K562 (cell line): ENCODE results near the gene NOTCH1. TPM values are rescaled to one million over a fixed set of nuclear protein-coding genes. Genes with fewer than 3 reads are reported as not detected.

Source experiments
- ATAC-seq: fragments of 200-7000 bp; cut with Tn5 transposase; 3 replicates; pipeline ENCODE4 v1.9.1; 2020; ENCODE audit warnings: moderate library complexity
- BruUV-seq: library from RNA; stranded (reverse); fragments of 400-500 nt; replicated peaks from 2 replicates; lab custom pipeline; 2021; lab: Mats Ljungman, UMichigan
- CTCF ChIA-PET: fragments of 300-600 bp; formaldehyde crosslinking; extraction: SDS; loops from one replicate; lab custom pipeline; 2021; ENCODE audit warnings: low intra/inter-chr PET ratio; lab: Yijun Ruan, JAX
- POLR2A ChIA-PET: fragments of 300-600, 350-650 bp; sonication (Branson Sonifier 250); formaldehyde crosslinking; extraction: SDS; loops from one replicate; lab custom pipeline; 2021; ENCODE audit warnings: antibody characterized with exemption, inconsistent platforms; lab: Yijun Ruan, JAX
- DNase-seq, 4 experiments: peaks; one replicate each; pipeline versions ENCODE4 v3.0.0 to v3.0.0-alpha.2; 2011 to 2018; ENCODE audit warnings: low spot score in 3 of 4, mixed read lengths in 3 of 4; ENCODE audit errors: extremely low read depth in 1 of 4
- FAIRE-seq: peaks from 2 replicates; lab custom pipeline; 2011; peaks lifted over from hg19 to GRCh38; lab: Jason Lieb, UNC
- H2AFZ ChIP-seq: 2 replicates; pipeline ENCODE4 v1.6.0; 2011; ENCODE audit warnings: low read depth, low read length, control low read depth, inconsistent platforms
- H3K27ac ChIP-seq: fragments of 200-600 bp; 3 replicates; pipeline ENCODE4 v1.8.0; 2011; ENCODE audit warnings: low read depth, mild to moderate bottlenecking, control low read depth, inconsistent platforms, low read length, moderate library complexity, mixed read lengths; ENCODE audit errors: extremely low read depth
- H3K27me3 ChIP-seq, 2 experiments: fragments of 300-600 bp in 1 of 2; 2 replicates in 1 of 2; 3 replicates in 1 of 2; pipeline versions ENCODE4 v1.6.0 to v1.8.0; 2011; ENCODE audit warnings: inconsistent platforms in 2 of 2, low read length in 2 of 2, mild to moderate bottlenecking in 1 of 2, mixed read lengths in 1 of 2, moderate library complexity in 1 of 2; ENCODE audit not compliant: control insufficient read depth in 2 of 2, insufficient read depth in 2 of 2
- H3K36me3 ChIP-seq: fragments of 300-600 bp; 3 replicates; pipeline ENCODE4 v1.8.0; 2011; ENCODE audit warnings: mild to moderate bottlenecking, low read length, inconsistent platforms; ENCODE audit not compliant: control insufficient read depth, insufficient read depth
- H3K4me1 ChIP-seq, 2 experiments: fragments of 200-600 bp in 1 of 2; replicated peaks in 1 of 2; 2 replicates in 1 of 2; 3 replicates in 1 of 2; pipeline versions ENCODE4 v1.5.1 to v1.8.0; 2011; ENCODE audit warnings: inconsistent platforms in 2 of 2, low read length in 2 of 2, mild to moderate bottlenecking in 1 of 2, mixed read lengths in 1 of 2, moderate library complexity in 1 of 2; ENCODE audit not compliant: control insufficient read depth in 2 of 2, insufficient read depth in 2 of 2
- H3K4me2 ChIP-seq: 2 replicates; pipeline ENCODE4 v1.6.1; 2011; ENCODE audit warnings: low read length, control low read depth, inconsistent platforms, mixed read lengths; ENCODE audit not compliant: insufficient read depth
- H3K4me3 ChIP-seq: fragments of 200-600 bp; sonication (generic), shearing (Covaris generic); 2 replicates; pipeline ENCODE4 v1.5.1; 2016; ENCODE audit warnings: control low read depth, inconsistent platforms
- H3K79me2 ChIP-seq: fragments of 200-600 bp; 3 replicates; pipeline ENCODE4 v1.8.0; 2011; ENCODE audit warnings: low read length, inconsistent platforms; ENCODE audit not compliant: control insufficient read depth, insufficient read depth
- H3K9ac ChIP-seq, 2 experiments: 2 replicates each; pipeline versions ENCODE4 v1.6.0 to v1.6.1; 2011; ENCODE audit warnings: low read depth in 2 of 2, low read length in 2 of 2, control low read depth in 1 of 2, inconsistent platforms in 1 of 2, mild to moderate bottlenecking in 1 of 2, mixed read lengths in 1 of 2; ENCODE audit not compliant: insufficient read depth in 1 of 2
- H3K9me1 ChIP-seq: one replicate; pipeline ENCODE4 v1.6.0; 2011; ENCODE audit warnings: inconsistent platforms, mild to moderate bottlenecking, low read length, moderate library complexity; ENCODE audit not compliant: control insufficient read depth, insufficient read depth
- H3K9me3 ChIP-seq: replicated peaks from 2 replicates; pipeline ENCODE4 v1.5.1; 2011; ENCODE audit warnings: low read depth, low read length, inconsistent platforms; ENCODE audit not compliant: control insufficient read depth, insufficient read depth
- H4K20me1 ChIP-seq: replicated peaks from 2 replicates; pipeline ENCODE4 v1.6.1; 2011; ENCODE audit warnings: low read length, inconsistent platforms, mixed read lengths; ENCODE audit not compliant: control insufficient read depth, insufficient read depth
- ATF6 ChIP-seq: sonication (generic); formaldehyde crosslinking; IDR thresholded peaks from 2 replicates; pipeline ENCODE4 v1.4.0; 2020; ENCODE audit warnings: mild to moderate bottlenecking, missing genetic modification reagents
- E2F1 ChIP-seq: sonication (generic); formaldehyde crosslinking; IDR thresholded peaks from 2 replicates; pipeline ENCODE4 v1.8.1; 2023; ENCODE audit warnings: mild to moderate bottlenecking, missing genetic modification reagents, moderate library complexity
- MTA2 ChIP-seq: fragments of 450-650 bp; IDR thresholded peaks from 2 replicates; pipeline ENCODE4 v1.6.1; 2016; ENCODE audit warnings: low read depth
- PHTF2 ChIP-seq: fragments of 250-450 bp; sonication (Bioruptor Pico); IDR thresholded peaks from 2 replicates; pipeline ENCODE4 v1.5.0; 2021; ENCODE audit warnings: mild to moderate bottlenecking
- RCOR1 ChIP-seq, 2 experiments: IDR thresholded peaks; 2 replicates each; pipeline ENCODE4 v1.6.1; 2012; ENCODE audit warnings: low read depth in 2 of 2, low read length in 2 of 2, borderline replicate concordance in 1 of 2, improper control_type of control experiment in 1 of 2
- ZC3H11A ChIP-seq: IDR thresholded peaks from 2 replicates; pipeline ENCODE4 v1.6.1; 2012; ENCODE audit warnings: low read depth, low read length, improper control_type of control experiment
- ZNF316 ChIP-seq: fragments of 450-650 bp; IDR thresholded peaks from 2 replicates; pipeline ENCODE4 v1.6.1; 2016
- ZNF609 ChIP-seq: sonication (generic); formaldehyde crosslinking; IDR thresholded peaks from 2 replicates; pipeline ENCODE4 v1.8.1; 2023; ENCODE audit warnings: missing genetic modification reagents, mild to moderate bottlenecking, borderline replicate concordance
- WGBS: fragments of 100-300 bp; shearing (Covaris generic); methylation state at CpG from one replicate; pipeline ENCODE4 v1.1.6; 2016; ENCODE audit warnings: low coverage, mixed read lengths; ENCODE audit not compliant: insufficient coverage; ENCODE audit errors: missing lambda C conversion rate; 5-methylcytosine and 5-hydroxymethylcytosine counted together
- in situ Hi-C: fragments of 300-500 bp; cut with MboI; formaldehyde crosslinking; loops from 4 replicates; pipeline ENCODE4 v1.15.0; 2018; ENCODE audit warnings: inconsistent platforms, mixed read lengths
- intact Hi-C: fragments of 100-400 bp; cut with micrococcal nuclease; formaldehyde crosslinking; loops from 2 replicates; pipeline ENCODE4 v1.14.2; 2022
- polyA plus RNA-seq, 8 experiments: library from polyadenylated mRNA; depleted of rRNA in 4 of 8; stranded (reverse) in 5 of 8; unstranded in 3 of 8; fragments of >200 nt; fragmentation: Nextera tagmentation in 2 of 8; fragmentation: Illumina TruSeq in 1 of 8; extraction: Ambion mirVana in 2 of 8; extraction: Trizol in 1 of 8; gene quantifications; 2 replicates each; pipeline versions ENCODE4 v1.2.1 to v1.2.3, GENCODE V29; 2011 to 2014; ENCODE audit warnings: inconsistent platforms in 1 of 8, missing spikeins in 1 of 8
- total RNA-seq, 7 experiments: library from RNA; depleted of rRNA in 6 of 7; stranded (reverse); fragments of >200 nt in 6 of 7; fragmentation: Illumina TruSeq in 2 of 7; extraction: Trizol in 2 of 7; gene quantifications; 2 replicates each; pipeline versions ENCODE4 v1.2.1 to v1.2.3, GENCODE V29; 2011 to 2021; ENCODE audit warnings: low replicate concordance in 1 of 7

Gene NOTCH1
- total and polyA plus RNA-seq, 9 of the 15 experiments (the other 6 are each of a cell fraction or from before 2014, with no cell fraction given), result 0.03 to 31.4 (median 2.3) TPM

GRCh38 chr9:136502940-136503550, 42.8 kb downstream of the NOTCH1 start:
- 92% methylated on average over 26 of the region's 33 CpGs for WGBS
- H3K9me1 ChIP-seq, result no peaks in the 10 kb centered on the region
- H3K4me1 ChIP-seq, result peaks cover 0 to 21% of the 10 kb centered on the region in 2 experiments; a peak in 1 of 5 replicates
- DNase-seq (no peak), FAIRE-seq (no peak), ATAC-seq (no peak)
- no peaks in the 10 kb centered on the region for H4K20me1 ChIP-seq
- ChIA-PET CTCF (no interaction called here), POLR2A (interaction anchor here (0.5 to 0.8 kb wide), 3 partner anchors 11 to 471 kb away, joined by 3 to 4 read pairs (median 4); no protein-coding TSS in a partner anchor)
- no peaks in the 10 kb centered on the region for H3K9me3 ChIP-seq
- in situ Hi-C loops (no loop called here), intact Hi-C loops (no loop called here)
- no peak for TF ChIP-seq ATF6
- TF ChIP-seq ZNF609 (CRISPR knock-in tag), result no peak
- TF ChIP-seq E2F1 (CRISPR knock-in tag), result no peak
- TF ChIP-seq PHTF2 (CRISPR knock-in tag), result no peak
- no peak for TF ChIP-seq MTA2
- TF ChIP-seq RCOR1 (IDR thresholded peaks at IDR 0.05; ENCODE audit: borderline replicate concordance in 1 of 2, low read depth in 2 of 2, low read length in 2 of 2), result no peak
- no peak for TF ChIP-seq ZNF316
- no peak for TF ChIP-seq ZC3H11A
- no peak overlapping the region for H3K4me2 ChIP-seq
- H3K36me3 ChIP-seq, result peaks cover 85% of the 10 kb centered on the region; the same call in 1 of the 3 replicates
- H3K9ac ChIP-seq, result no peak overlapping the region; a peak in 1 of 4 replicates
- no peaks in the 10 kb centered on the region for H3K27me3 ChIP-seq
- no TSS peak for BruUV-seq
- H3K4me3 ChIP-seq, result no peak overlapping the region
- H3K79me2 ChIP-seq, result no peaks in the 10 kb centered on the region
- no peak overlapping the region for H2AFZ ChIP-seq
- H3K27ac ChIP-seq, result no peak overlapping the region
